Activated CD4-positive, alpha-beta T cell treated with anti-CD3 and anti-CD28 coated beads, Interleukin-2, amount 50 U/mL, for 48 hours (primary cell): ENCODE data around the gene LRP1.

Experiments used
- DNase-seq, 2 experiments: peaks; one replicate each; pipeline ENCODE4 v3.0.0-alpha.2; 2020

Gene LRP1

DNA sequence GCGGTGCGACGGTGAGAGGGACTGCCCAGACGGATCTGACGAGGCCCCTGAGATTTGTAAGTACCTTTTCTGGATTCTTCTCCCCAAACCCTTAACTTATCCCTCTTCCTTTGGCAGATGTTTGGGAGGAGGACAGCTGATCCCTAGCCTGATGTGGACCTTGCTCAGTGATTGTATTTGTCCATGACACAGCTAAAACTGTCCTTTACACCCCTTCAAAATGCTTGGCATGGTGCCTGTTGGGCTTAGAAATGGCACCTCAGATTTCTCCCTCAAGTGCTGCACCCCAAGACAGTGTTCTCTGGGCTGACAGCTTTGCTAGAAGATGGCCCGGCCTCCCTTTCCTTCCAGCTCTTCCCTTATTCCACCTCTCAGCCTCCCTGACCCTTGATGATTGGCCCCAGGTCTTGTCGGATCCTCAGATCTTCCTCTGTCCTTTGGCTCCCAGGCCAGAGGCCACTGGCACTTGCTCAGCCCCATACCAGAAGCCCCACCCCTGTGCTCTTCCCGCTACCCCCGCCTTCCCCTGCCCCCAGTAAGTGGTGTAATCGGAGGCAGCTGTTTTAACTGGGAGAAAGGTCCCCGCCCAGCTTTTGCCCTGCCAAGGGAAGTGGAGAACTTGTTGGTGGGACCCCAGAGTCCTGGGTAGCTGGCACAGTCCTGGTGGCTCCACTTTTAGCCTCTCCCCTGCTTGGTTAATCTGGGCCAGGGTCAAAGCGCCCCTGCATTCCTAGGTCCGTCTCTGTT, 10.4 kb downstream of the LRP1 start:
- no peak for DNase-seq

DNA sequence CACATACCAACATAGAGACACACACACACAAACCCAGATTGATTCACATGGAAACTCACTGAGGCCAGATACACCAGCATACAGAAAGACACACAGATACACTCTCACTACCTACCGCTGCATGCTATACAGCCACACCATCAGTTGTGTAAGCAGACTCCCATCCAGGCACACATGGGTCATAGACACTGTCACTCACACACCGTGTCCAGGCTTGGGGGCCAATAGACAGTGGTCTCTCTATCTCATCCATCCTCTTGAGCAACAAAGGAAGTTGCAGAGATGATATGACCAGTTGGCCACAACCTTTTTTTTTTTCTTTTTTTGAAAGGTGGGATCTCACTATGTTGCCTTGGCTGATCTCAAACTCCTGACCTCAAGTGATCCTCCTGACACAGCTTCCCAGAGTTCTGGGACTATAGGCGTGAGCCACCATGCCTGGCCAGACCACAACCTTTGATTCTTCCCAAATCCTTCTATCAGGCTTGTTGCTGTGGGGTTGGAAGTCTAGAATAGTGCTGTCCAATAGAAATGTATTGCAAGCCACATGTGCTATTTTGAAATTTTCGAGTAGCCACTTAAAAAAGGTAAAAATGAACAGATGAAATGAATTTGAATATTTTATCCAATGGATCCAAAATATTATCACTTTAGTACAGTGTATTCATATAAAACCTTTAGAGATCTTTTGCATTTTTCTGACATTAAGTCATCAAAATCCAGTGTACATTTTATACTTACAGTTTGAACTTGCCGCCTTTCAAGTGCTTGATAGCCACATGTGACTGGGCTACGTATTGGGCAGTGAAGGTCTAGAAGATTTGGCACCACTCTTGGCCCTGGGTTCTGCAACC, 11.7 kb downstream of the LRP1 start:
- no peak for DNase-seq

DNA sequence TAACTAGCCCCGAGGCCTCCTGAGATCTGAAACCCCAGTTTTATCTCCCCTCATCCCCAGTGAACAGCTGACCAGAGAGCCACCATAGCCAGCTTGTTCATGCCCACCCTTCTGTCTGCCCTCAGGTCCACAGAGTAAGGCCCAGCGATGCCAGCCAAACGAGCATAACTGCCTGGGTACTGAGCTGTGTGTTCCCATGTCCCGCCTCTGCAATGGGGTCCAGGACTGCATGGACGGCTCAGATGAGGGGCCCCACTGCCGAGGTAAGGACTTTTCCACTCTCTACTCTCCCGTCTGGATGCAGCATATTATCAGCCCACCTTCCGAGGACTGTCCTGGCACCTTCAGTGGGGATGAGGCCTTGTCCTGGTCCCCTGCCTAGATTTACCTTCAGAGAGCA, 13.0 kb downstream of the LRP1 start:
- no peak for DNase-seq

DNA sequence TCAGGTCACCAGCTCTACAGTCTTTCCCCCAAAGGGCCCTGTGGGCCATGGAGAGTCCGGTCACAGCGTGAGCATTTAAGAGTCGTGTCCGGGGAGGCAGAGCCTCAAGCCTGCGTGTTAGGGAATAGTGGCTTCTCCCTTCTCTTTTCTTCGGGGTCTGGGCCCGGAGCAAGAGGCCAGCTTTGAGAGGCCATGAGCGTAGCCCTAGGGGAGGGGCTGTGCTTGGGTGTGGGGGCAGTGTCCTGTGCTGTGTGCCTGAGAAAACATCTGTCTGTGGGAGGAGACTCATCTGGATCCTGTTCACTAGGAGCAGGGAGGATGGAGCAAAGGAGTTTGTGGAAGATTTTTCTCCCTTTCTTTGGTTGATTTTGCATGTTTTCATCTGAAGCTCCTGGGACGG, 13.8 kb downstream of the LRP1 start:
- no peak for DNase-seq

DNA sequence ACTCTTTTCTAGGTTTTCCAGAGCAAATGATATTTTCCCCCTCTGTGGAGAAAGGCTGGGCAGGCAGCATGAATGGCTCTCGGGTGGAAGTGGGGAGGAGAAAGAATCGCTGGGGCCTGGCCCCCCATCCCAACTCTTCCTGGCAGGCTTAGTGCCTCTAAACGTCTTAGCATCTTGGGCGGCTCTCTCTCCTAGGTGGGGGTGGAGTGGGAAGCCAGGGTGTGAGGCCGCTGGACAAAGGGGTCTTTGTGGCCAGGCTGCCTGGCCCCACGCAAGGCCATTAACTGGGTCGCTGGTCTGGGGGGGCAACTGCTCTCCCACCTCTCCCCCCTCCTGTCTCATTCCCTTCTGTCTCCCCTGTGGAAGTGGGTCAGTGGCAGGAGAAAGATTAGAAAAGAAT, 14.4 kb downstream of the LRP1 start:
- no peak for DNase-seq

DNA sequence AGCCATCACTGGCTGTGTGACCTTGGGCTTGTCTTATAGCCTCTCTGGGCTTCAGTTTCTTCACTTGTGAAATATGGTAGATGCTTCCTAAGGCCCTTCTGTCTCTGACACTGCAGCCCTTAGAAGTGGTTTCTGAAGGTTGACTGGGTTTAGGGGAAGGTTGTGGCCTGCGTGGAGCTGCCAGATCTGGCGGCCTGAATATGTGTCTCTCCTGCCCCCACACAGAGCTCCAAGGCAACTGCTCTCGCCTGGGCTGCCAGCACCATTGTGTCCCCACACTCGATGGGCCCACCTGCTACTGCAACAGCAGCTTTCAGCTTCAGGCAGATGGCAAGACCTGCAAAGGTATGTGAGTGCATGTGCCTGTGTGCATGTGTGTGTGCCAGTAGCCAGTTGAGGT, 15.2 kb downstream of the LRP1 start:
- DNase-seq = no peak

DNA sequence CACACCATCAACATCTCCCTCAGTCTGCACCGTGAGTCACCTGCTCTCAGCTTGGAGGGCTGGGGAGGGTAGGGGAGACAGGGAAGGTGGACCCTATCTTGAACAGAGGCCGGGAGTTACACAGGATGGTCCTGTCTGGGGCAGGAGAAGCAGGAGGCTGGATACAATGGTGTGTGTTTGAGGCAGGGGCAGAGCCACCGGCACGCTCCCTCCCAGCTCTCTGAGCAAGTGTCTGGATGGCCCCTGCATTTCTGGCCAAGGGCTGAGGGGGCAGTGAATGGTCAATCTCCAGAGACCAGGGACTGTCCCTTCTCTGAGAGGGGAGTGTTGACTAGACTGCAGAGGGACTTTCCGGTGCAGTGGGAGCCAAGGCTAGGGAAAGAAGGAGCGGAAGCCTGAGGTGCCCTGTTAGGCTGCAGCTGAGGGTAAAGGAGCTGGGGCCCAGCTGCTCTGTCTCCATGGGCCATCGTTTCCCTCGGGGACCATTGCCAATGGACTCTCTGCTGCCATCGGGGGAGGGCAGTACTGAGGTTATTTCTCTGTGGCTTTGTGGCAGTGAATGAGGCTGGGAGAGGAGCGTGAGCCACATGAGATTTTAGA, 17.3 kb downstream of the LRP1 start:
- no peak for DNase-seq

DNA sequence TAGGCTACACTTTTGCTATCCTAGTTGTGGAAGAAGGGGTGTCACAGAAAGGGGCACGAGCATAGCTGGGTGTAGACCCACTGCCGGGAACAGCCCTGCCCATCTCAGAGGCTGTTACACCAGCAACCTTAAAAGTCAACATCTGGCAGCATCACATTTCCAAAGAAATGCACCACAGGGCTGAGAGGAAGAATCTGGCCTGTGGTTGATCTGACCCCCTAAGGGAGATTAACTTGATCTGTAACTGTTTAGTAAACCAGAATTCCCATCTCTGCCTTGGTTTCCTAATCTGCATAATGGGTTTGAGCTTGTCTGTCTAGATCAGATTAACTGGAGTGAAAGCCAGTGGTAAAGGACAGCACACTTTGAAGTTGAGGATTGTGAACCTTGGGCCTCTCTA, 17.8 kb downstream of the LRP1 start:
- no peak for DNase-seq

DNA sequence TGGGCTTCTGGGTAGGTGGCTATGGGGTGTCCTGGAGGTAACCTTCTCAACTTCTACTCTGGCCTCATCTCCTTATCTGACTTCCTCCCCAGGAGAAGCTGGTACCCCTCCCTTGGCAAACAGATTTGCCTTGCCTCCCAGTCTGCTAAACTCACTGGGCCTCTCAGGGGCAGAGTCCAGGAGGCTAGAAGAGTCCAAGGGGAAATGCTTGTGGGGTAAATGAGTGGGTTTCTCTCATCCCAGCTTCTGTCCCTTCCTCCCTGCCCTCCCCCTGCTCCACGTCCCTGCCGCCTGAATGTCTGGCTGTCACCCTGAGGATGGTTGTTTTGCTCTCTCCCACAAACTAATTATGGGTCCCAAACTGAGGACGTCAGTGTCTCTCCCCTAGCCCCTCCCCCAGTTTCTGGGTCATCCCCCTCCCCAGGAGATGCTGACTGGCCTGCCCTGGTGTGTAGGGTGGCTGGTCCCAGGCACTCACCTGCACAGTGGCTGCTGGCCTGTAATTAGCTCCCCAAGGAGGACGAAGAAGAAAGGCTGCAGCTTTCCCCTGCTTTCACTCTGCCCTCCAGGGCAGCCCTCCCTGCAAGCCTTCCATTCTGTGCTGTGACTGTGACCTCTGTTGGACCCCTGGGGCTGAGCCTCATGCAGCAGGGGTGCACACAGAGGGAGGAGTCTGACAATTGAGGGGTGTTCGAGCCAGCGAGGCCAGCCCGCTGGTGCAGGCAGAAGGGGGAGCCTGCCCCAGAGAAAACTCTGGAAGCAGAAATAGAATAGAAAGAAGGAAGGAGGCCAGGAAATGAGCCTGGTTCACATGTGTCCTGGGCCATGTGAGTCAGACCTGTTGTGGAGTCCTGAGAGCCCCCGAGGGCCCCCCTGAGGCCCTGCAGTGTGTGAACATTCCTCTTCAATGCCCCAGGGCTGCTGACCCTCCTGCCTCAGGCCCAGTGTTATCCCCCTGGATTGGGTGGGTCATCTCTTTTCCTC, 19.0 kb downstream of the LRP1 start, which contains the start of gene LRP1-AS:
Gene LRP1-AS, minus strand, starts transcription at position 659 of the 984 bp plus-strand sequence.
- DNase-seq = no peak

DNA sequence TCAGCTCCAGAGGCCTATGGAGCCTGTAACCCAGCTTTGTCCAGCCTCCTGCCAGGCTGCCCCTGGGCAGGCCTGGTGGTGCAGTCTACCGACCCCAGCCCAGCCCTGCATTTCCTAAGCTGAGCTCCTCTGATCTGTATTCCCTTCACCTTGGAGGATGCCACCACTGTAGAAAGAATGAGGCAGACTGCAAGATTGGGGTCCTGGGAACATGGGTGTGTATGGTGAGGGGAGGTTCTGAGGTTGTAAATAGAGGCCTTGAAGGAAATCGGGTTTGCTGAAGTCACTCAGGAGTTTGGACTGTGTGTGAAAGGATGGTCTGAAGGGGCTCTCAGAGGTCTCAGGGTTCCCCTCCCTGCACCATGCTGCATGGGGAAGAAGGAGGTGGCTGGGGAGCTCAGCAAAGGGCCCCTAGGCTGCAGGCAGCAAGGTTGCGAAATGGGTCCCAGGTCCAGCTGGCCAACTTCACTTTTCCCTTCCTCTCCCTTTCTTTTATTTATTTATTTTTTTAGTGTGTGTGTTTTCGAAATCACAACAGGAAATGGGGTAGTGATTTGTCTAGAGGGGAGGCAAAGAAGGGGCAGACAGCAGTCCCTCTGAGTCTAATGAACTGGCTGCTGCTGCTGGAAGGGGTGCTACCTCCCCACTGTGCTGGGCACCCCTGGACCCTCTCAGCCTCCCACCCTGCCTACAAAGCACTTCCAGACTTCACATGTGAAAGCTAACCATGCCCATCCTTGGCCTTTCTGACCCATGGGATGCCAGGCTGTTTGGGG, 20.4 kb downstream of the LRP1 start:
- no peak for DNase-seq

DNA sequence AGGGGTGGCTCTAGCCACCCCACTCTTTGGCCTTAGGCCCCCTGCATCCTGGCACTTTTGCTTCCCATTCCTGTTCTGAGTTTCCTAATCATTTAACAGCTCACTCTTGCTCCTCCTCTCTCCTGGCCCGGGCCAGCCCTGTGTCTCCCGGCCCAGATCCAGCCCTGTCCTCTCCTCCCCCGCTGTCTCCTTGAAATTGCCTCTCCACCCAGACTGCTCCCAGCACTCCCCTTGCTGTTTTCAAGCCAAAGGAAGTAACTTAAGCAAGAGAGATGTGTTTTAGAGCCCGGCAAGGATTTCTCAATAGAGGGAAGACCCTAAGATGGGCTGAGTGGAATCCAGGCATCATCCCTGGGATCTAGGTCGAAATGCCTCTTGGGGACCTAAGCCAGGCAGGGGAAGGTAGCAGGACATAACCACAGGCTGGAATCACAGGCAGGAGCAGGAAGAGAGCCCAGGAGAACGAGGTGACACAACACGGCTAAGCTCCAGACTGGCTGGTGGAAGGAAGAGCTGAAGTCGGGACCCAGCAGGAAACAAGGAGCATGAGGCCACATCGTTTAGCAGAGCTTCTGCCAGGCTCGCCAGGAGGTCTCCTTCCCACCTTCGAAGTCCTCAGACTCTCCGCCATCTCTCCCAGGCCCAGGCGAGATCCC, 21.1 kb downstream of the LRP1 start:
- no peak for DNase-seq

DNA sequence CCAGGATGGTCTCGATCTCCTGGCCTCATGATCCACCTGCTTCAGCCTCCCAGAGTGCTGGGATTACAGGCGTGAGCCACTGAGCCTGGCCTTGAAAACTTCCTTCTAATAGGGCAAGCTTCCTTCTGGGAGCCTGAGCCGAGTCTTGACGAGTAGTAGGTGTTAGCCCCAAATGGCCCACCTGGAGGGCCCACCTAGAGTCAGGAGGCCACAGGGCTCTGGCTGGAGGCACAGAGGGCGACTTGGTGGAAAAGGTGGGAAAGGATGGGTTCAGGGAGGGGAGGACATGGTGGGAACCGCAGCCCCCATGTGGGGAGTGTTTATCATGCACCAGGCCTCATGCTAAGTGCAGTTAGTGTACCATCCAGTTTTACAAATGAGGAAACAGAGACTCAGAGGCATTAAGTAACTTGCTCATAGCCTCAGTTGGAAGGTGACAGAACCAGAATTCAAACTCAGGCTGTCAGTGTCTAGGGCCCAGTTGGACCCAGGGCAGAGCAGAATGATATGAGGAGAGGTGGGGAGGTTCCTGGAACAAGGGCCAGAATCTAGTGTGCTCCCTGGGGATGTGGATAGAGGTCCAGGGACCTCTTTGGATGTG, 22.2 kb downstream of the LRP1 start:
- no peak for DNase-seq

DNA sequence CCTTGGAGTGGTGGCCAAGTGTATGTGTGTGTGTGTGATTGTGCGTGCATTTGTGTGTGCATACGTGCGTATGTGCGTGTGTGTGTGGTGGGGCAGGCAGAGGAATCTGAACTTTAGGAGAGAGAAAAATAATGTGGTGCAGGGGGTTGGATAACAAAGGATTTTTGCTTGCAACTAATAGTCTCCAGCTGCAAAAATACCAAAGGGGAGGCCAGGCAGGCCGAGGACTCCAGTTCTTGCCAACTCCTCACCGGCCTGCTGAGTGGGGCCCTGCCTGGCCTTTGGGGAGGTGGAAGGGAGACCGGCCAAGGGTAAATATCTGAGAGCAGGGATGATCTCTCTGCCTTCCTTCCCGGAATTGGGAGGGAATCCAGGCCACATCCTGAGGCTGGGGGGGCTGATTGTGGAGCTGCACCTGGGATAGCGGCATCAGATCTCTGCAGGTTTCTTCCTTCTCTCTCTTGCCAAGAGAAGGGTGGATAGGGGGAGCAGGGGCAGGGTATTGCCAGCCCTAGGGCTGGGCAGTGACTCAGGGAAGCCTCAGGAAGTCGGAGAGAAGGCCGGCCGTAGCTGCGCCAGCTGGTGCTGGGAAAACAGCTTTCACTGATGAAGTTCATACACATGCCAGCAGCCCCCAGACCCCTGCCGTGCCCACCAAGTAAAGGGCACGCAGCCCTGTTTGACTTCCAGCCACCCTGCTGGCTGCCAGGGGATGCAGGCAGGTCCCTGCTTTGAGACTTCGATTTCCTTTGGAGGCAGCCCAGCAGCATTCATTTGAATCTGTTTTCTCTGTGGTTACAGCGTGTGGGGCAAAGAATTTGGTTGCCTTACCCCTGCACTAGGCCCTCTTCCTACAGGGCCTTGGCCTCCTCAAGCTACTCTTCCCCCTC, 23.7 kb downstream of the LRP1 start:
- DNase-seq = no peak

DNA sequence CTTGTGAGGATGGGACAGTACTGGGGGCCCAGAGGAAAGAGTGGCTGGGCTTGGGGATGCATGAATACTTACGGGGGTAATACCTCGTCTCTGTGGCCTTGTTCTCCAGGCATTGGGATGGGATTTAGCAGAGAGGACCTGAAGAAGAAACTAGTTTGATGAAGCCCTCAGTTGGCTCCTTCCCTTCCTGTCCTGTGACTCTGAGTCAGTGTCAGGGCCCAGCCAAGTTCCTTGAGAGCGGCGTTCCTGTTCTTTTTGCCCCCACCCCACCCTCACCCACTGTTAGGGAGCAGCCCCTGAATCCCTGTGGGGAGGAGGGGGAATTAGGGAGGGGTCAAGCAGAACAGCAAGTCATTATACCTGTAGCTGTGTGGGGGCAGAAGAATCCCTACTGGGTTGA, 24.4 kb downstream of the LRP1 start:
- DNase-seq = no peak

DNA sequence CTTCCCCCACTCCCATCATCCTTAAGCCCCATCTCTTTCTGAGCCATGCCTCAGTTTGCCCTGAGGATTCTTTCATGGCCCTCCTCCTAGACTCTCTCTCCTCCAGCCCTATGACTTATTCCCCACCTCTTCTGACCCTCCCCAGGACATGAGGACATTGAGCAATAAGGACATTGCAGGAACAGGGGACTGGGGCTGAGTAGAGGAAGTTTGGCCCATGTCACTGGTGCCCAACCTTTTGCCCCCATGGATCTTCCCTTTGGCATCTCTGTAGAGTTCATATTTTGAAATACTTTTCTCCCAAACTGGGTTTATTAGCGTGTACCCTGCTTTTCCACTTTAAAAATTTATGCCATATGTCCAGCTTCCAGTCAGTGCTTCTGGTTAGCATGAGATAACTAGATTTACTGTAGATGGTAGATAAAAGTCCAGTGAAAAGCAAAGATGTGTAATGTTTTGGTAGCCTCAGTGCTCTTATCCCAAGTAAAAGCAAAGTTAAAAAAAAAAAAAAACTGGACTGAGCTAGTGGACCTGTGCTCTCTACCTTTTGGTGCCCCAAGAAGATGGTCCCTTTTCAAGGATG, 25.2 kb downstream of the LRP1 start:
- no peak for DNase-seq

DNA sequence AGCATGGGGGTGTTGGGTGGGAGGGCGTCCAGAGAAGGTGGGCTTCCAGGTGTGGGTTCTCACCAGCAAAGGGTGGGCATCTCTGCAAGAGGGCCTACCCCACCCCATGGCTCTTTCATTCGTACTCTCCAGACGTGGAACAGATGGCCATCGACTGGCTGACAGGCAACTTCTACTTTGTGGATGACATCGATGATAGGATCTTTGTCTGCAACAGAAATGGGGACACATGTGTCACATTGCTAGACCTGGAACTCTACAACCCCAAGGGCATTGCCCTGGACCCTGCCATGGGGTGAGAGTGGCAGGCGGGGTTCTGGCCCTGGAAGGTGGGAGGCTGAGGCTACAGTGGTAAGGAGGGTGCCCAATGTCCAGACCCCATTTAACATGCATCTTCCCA, 25.8 kb downstream of the LRP1 start:
- DNase-seq = no peak

DNA sequence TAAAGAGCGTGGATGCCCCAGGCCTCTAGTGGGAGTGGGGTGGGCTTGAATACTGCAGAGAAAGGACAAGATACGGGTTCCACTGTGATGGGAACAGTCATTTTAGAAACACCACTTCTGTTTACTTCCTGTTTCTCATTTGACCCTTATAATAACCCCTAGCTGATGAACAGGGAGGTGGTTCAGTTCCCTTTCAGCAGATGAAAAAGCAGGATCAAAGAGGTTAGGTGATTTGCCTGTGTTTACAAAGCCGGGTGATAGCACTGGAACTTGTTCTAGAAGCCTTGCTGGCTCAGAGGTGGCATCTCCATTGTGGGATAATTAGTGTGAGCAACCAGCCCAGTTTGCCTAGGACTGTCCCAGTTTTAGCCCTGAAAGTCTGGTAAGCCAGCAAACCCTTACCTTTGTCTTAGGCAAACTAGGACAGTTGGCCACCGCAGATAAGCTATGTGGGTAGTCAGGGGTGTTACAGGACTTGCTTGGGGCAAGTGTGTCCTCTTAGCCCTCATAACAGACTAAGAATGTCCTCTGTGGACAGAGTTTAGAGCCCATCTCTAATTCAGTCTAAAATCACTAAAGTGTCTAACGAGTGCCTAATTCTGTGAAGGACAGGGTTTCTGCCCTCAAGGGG, 26.6 kb downstream of the LRP1 start:
- no peak for DNase-seq

DNA sequence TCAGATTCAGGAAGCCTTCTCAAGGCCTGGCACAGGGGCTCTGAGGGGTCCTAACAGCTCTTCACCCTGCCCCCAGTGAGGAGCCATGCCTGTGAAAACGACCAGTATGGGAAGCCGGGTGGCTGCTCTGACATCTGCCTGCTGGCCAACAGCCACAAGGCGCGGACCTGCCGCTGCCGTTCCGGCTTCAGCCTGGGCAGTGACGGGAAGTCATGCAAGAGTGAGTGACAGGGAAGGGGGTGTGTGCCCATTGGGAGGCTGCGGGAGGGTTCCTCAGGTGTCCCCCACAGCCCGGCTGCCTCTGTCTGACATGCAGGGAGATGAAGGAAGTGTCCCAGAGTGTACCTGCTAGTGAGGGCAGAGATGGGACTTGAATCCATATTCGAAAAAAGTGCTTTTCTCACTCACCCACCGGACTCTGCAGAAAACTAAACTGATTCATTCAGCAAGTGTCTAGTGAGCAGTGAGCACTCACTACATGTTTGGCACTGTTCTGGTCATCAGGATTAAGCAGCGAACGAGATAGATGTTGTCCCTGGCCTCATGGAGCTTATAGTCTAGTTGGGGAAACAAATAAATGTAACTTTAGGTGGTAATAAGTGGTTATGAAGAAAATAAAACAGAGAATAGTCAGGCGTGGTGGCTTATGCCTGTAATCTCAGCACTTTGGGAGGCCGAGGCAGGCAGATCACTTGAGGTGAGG, 28.6 kb downstream of the LRP1 start:
- no peak for DNase-seq
